A549 (cell line): ENCODE results near the gene APEX1.

Source experiments
- CEBPB ChIP-seq, 2 experiments: fragments of >200 bp in 1 of 2; sonication (Bioruptor Twin) in 1 of 2; formaldehyde crosslinking in 1 of 2; IDR thresholded peaks; 2 replicates each; pipeline ENCODE4 v1.6.1; 2012 to 2016
- CHD2 ChIP-seq: fragments of 150-350 bp; IDR thresholded peaks from 2 replicates; pipeline ENCODE4 v1.6.1; 2014; ENCODE audit warnings: low read length; ENCODE audit not compliant: partially characterized antibody
- CHD4 ChIP-seq: fragments of 200-600 bp; sonication (generic); IDR thresholded peaks from 2 replicates; pipeline ENCODE4 v1.6.1; 2016; ENCODE audit warnings: antibody characterized with exemption, mild to moderate bottlenecking, borderline replicate concordance
- CTCF ChIP-seq: fragments of >200 bp; sonication (Bioruptor Twin); formaldehyde crosslinking; IDR thresholded peaks from 3 replicates; pipeline ENCODE4 v1.5.1; 2016
- EP300 ChIP-seq, 2 experiments: fragments of >200 bp; sonication (Bioruptor Twin); formaldehyde crosslinking; IDR thresholded peaks; 2 replicates in 1 of 2; 3 replicates in 1 of 2; pipeline ENCODE4 v1.6.1; 2016 to 2017
- HDAC2 ChIP-seq: fragments of 200-600 bp; sonication (generic); IDR thresholded peaks from 2 replicates; pipeline ENCODE4 v1.6.1; 2016
- MYC ChIP-seq: IDR thresholded peaks from 2 replicates; pipeline ENCODE4 v1.6.1; 2012; ENCODE audit warnings: mild to moderate bottlenecking, inconsistent platforms, low read length, improper control_type of control experiment, borderline replicate concordance
- NFE2L2 ChIP-seq: fragments of 150-350 bp; conservative IDR thresholded peaks from 2 replicates; pipeline ENCODE4 v1.6.1; 2014; ENCODE audit warnings: low read length
- NR3C1 ChIP-seq: fragments of >200 bp; sonication (Bioruptor Twin); formaldehyde crosslinking; IDR thresholded peaks from 3 replicates; pipeline ENCODE4 v1.6.1; 2017
- POLR2A ChIP-seq: IDR thresholded peaks from 2 replicates; pipeline ENCODE4 v1.6.1; 2012; ENCODE audit warnings: mild to moderate bottlenecking, low read length
- TF ChIP-seq, protein P1 (sequence below): fragments of 150-350 bp; IDR thresholded peaks from 2 replicates; pipeline ENCODE4 v1.6.1; 2014; ENCODE audit warnings: low read depth, mild to moderate bottlenecking, low read length

GRCh38 chr14:20461225-20462141, 6.5 kb downstream of the APEX1 start, which contains the start of gene PIP4P1:
- TF ChIP-seq HDAC2 (no peak), CTCF (no peak), CHD2 (peak; percentile 36), POLR2A (peak; percentile 69), CEBPB (IDR thresholded peaks at IDR 0.05) (peak; percentile 50 to 81; a peak in 3 of 4 replicates), CHD4 (no peak), EP300 (IDR thresholded peaks at IDR 0.05) (no peak), NR3C1 (no peak), NFE2L2 (no peak), MYC (no peak)
- TF ChIP-seq, protein P1, sequence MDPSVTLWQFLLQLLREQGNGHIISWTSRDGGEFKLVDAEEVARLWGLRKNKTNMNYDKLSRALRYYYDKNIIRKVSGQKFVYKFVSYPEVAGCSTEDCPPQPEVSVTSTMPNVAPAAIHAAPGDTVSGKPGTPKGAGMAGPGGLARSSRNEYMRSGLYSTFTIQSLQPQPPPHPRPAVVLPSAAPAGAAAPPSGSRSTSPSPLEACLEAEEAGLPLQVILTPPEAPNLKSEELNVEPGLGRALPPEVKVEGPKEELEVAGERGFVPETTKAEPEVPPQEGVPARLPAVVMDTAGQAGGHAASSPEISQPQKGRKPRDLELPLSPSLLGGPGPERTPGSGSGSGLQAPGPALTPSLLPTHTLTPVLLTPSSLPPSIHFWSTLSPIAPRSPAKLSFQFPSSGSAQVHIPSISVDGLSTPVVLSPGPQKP = no peak
